Measurements from ENCODE around the gene TREM2.

Gene TREM2

DNA sequence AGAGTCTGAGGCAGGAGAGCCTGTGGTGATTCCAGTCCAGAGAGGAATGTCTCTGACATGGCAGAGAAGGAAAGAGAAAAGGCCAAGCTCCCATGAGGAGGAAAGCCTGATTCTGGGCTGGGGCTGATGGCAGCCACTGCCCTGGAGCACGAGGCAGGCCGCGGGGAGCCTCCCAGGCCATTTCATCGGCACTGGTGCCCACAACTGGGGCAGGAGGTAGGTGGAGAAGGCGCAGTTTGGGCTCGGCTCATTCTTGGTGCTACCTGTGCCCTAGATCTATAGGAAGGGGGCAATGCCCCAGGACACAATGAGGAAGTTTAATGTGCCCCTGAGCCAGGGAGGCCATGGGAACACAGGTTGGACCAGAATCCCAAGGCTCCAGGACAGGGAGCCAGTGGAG, 6.1 kb downstream of the TREM2 start:
- Histone ChIP-seq H3K4me3 (ENCODE audit: control insufficient read depth in 1 of 7, extremely low read depth in 1 of 7, insufficient read depth in 4 of 7, low read depth in 2 of 7, low read length in 6 of 7) (no peak overlapping the region), H3K9me3 (ENCODE audit: control extremely low read depth in 1 of 5, control insufficient read depth in 4 of 5, insufficient read depth in 2 of 5, low read depth in 1 of 5, low read length in 4 of 5) (no peaks in the 10 kb centered on the region), H3K27me3 (replicated peaks in 2 of 5; ENCODE audit: control insufficient read depth in 4 of 5, insufficient read depth in 5 of 5, low read length in 4 of 5) (no peaks in the 10 kb centered on the region), H3K27ac (ENCODE audit: insufficient read depth in 1 of 2, low read depth in 1 of 2, low read length in 2 of 2, poor library complexity in 1 of 2, severe bottlenecking in 2 of 2) (no peak overlapping the region), H3K36me3 (ENCODE audit: control insufficient read depth in 4 of 4, insufficient read depth in 4 of 4, low read length in 3 of 4) (no peaks in the 10 kb centered on the region), H3K4me1 (ENCODE audit: control extremely low read depth in 1 of 4, control insufficient read depth in 4 of 4, insufficient read depth in 4 of 4, low read length in 3 of 4) (peaks cover 0 to 8% (median 7%) of the 10 kb centered on the region in 4 experiments)
- ChIA-PET POLR2A (no interaction called here), CTCF (no interaction called here)
- no peak for DNase-seq
- 98% methylated on average over 6 of the region's 6 CpGs for WGBS (ENCODE audit: insufficient coverage)

DNA sequence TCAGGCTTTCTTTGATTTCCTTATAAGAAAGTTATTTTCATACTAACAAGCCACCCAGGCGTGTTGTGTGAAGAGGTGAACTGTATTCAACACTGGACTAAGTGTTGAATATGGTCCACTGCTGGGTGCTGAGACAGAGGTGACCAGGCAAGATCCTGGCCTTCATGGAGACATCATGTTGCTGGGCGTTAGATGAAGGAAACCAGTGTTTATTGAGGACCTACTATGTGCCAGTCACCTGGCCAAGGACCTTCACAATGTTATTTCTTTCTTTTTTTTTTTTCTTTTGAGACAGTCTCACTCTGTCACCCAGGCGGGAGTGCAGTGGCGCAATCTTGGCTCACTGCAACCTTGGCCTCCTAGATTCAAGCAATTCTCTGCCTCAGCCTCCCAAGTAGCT, 6.9 kb downstream of the TREM2 start:
- DNase-seq: no peak
- ChIA-PET CTCF (no interaction called here), POLR2A (no interaction called here)
- Histone ChIP-seq H3K9me3 (ENCODE audit: control extremely low read depth in 1 of 5, control insufficient read depth in 4 of 5, insufficient read depth in 2 of 5, low read depth in 1 of 5, low read length in 4 of 5) (no peaks in the 10 kb centered on the region), H3K4me3 (ENCODE audit: control insufficient read depth in 1 of 7, extremely low read depth in 1 of 7, insufficient read depth in 4 of 7, low read depth in 2 of 7, low read length in 6 of 7) (no peak overlapping the region), H3K27ac (ENCODE audit: insufficient read depth in 1 of 2, low read depth in 1 of 2, low read length in 2 of 2, poor library complexity in 1 of 2, severe bottlenecking in 2 of 2) (no peak overlapping the region), H3K27me3 (replicated peaks in 2 of 5; ENCODE audit: control insufficient read depth in 4 of 5, insufficient read depth in 5 of 5, low read length in 4 of 5) (no peaks in the 10 kb centered on the region), H3K36me3 (ENCODE audit: control insufficient read depth in 4 of 4, insufficient read depth in 4 of 4, low read length in 3 of 4) (no peaks in the 10 kb centered on the region), H3K4me1 (ENCODE audit: control extremely low read depth in 1 of 4, control insufficient read depth in 4 of 4, insufficient read depth in 4 of 4, low read length in 3 of 4) (peaks cover 0 to 8% (median 4%) of the 10 kb centered on the region in 4 experiments)
- 100% methylated on average over 3 of the region's 4 CpGs for WGBS (ENCODE audit: insufficient coverage)

DNA sequence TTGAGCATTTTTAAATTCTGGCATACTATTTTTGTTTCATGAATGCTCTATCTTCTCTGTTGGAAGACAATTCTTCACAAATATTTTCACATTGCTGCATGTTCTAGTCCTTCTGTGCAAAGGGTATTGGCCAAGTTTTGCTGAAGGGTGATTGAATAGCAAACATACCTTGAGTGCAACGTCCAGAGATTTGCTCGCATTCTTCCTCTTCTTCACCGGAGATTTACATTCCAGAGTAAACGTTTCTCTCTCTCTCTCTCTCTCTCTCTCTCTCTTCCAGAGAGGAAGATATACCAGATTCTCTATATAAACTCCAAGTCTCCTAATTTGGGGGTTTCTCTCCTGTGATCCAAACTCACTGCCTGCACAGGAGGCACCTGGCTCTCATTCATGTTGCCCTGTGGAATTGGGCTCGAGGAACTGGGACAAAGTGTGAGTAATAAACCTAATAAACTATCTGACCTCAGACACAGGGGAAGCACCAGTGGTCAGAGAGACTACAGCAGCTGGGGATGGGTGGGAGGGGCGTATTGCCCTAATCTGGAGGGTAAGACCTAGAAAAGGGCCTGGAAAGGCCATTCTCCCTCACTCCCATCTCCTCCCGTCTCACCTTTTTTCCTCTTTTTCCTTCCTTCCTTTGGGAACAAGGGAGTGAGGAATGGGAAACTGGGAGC, 7.6 kb downstream of the TREM2 start:
- ChIA-PET POLR2A (no interaction called here), CTCF (no interaction called here)
- peaks cover 0 to 8% (median 4%) of the 10 kb centered on the region in 4 experiments for H3K4me1 ChIP-seq (ENCODE audit: control extremely low read depth in 1 of 4, control insufficient read depth in 4 of 4, insufficient read depth in 4 of 4, low read length in 3 of 4)
- WGBS (ENCODE audit: insufficient coverage): 83% methylated on average over 1 of the region's 7 CpGs
- H3K27me3 ChIP-seq (replicated peaks in 2 of 5; ENCODE audit: control insufficient read depth in 4 of 5, insufficient read depth in 5 of 5, low read length in 4 of 5): no peaks in the 10 kb centered on the region
- no peak overlapping the region for H3K4me3 ChIP-seq (ENCODE audit: control insufficient read depth in 1 of 7, extremely low read depth in 1 of 7, insufficient read depth in 4 of 7, low read depth in 2 of 7, low read length in 6 of 7)
- H3K9me3 ChIP-seq (ENCODE audit: control extremely low read depth in 1 of 5, control insufficient read depth in 4 of 5, insufficient read depth in 2 of 5, low read depth in 1 of 5, low read length in 4 of 5): no peaks in the 10 kb centered on the region
- no peaks in the 10 kb centered on the region for H3K36me3 ChIP-seq (ENCODE audit: control insufficient read depth in 4 of 4, insufficient read depth in 4 of 4, low read length in 3 of 4)
- H3K27ac ChIP-seq (ENCODE audit: insufficient read depth in 1 of 2, low read depth in 1 of 2, low read length in 2 of 2, poor library complexity in 1 of 2, severe bottlenecking in 2 of 2): no peak overlapping the region
- no peak for DNase-seq

DNA sequence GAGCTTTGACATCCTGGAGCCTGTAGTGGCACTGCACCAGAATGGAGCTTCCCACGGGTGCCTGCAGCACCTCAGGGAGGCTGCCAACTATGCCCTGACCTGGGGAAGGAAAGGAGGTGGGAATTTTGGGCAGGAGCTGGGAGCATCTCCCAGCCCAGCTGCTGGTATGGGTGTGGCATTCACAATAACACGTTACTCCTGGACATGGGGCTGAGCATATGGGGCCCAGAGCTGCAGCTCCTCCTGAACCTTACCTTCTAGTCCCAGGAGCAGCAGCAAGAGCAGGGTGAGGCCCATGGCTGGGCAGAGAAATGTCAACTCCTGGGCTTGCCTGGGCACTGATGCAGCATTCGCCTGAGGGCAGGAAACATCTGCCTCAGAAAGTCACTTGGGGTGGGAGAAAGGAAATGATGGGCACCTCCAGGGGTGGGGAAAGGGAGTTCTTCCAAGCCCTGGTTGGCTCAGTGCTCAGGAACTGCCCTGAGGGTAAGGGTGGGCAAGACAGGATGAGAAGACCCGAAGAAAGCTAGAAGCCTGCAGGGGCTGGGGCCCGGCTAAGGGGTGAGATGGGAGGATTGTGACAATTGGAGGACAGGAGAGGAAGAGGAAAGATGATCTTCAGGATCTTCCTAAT, 8.8 kb downstream of the TREM2 start, which contains the start of gene TREML1:
TREML1 (minus strand) TSS at position 356 of the 634 bp plus-strand sequence; CDS start at position 297, 59 bp downstream.
- ChIA-PET CTCF (interaction anchor here (0.7 to 1.6 kb wide), 3 partner anchors 18 to 166 kb away, joined by 3 read pairs; no protein-coding TSS in a partner anchor), POLR2A (no interaction called here)
- H3K27me3 ChIP-seq (replicated peaks in 2 of 5; ENCODE audit: control insufficient read depth in 4 of 5, insufficient read depth in 5 of 5, low read length in 4 of 5): no peaks in the 10 kb centered on the region
- no peaks in the 10 kb centered on the region for H3K36me3 ChIP-seq (ENCODE audit: control insufficient read depth in 4 of 4, insufficient read depth in 4 of 4, low read length in 3 of 4)
- peak in 2 of 3 donors; percentile 10 to 12 for DNase-seq
- H3K4me3 ChIP-seq (ENCODE audit: control insufficient read depth in 1 of 7, extremely low read depth in 1 of 7, insufficient read depth in 4 of 7, low read depth in 2 of 7, low read length in 6 of 7): no peak within 1 kb of the TSS
- 49% methylated on average over 4 of the region's 5 CpGs for WGBS (ENCODE audit: insufficient coverage)
- H3K9me3 ChIP-seq (ENCODE audit: control extremely low read depth in 1 of 5, control insufficient read depth in 4 of 5, insufficient read depth in 2 of 5, low read depth in 1 of 5, low read length in 4 of 5): no peaks in the 10 kb centered on the region
- H3K4me1 ChIP-seq (ENCODE audit: control extremely low read depth in 1 of 4, control insufficient read depth in 4 of 4, insufficient read depth in 4 of 4, low read length in 3 of 4): peaks cover 0 to 8% (median 4%) of the 10 kb centered on the region in 4 experiments
- H3K27ac ChIP-seq (ENCODE audit: insufficient read depth in 1 of 2, low read depth in 1 of 2, low read length in 2 of 2, poor library complexity in 1 of 2, severe bottlenecking in 2 of 2): no peak within 1 kb of the TSS

DNA sequence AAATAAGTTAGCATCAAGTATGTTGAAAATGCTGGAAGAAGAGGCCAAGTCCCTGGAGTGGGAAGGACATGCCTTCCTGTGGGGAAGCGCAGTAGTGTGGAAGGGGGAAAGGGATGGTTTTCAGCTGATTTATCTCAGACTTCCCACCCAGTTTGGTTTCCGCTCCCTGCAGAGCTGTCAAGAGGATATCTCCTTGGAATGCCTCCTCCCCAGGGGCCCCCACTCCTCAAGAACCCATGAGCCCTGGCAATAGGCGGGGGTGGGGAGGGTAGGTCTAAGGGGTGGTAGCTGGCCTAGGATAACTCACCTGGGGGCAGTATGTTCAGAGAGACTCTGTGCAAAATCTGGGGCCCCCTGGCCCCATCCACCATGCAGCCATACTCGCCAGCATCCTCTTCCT, 9.5 kb downstream of the TREM2 start:
- H3K27me3 ChIP-seq (replicated peaks in 2 of 5; ENCODE audit: control insufficient read depth in 4 of 5, insufficient read depth in 5 of 5, low read length in 4 of 5): no peaks in the 10 kb centered on the region
- H3K27ac ChIP-seq (ENCODE audit: insufficient read depth in 1 of 2, low read depth in 1 of 2, low read length in 2 of 2, poor library complexity in 1 of 2, severe bottlenecking in 2 of 2): no peak overlapping the region
- no peaks in the 10 kb centered on the region for H3K36me3 ChIP-seq (ENCODE audit: control insufficient read depth in 4 of 4, insufficient read depth in 4 of 4, low read length in 3 of 4)
- peaks cover 0 to 8% (median 4%) of the 10 kb centered on the region in 4 experiments for H3K4me1 ChIP-seq (ENCODE audit: control extremely low read depth in 1 of 4, control insufficient read depth in 4 of 4, insufficient read depth in 4 of 4, low read length in 3 of 4)
- CTCF ChIA-PET: interaction anchor here (0.7 to 1.6 kb wide), 3 partner anchors 17 to 166 kb away, joined by 3 read pairs; no protein-coding TSS in a partner anchor
- POLR2A ChIA-PET: no interaction called here
- no peak for DNase-seq
- WGBS (ENCODE audit: insufficient coverage): 90% methylated on average over 1 of the region's 4 CpGs
- no peaks in the 10 kb centered on the region for H3K9me3 ChIP-seq (ENCODE audit: control extremely low read depth in 1 of 5, control insufficient read depth in 4 of 5, insufficient read depth in 2 of 5, low read depth in 1 of 5, low read length in 4 of 5)
- no peak overlapping the region for H3K4me3 ChIP-seq (ENCODE audit: control insufficient read depth in 1 of 7, extremely low read depth in 1 of 7, insufficient read depth in 4 of 7, low read depth in 2 of 7, low read length in 6 of 7)

DNA sequence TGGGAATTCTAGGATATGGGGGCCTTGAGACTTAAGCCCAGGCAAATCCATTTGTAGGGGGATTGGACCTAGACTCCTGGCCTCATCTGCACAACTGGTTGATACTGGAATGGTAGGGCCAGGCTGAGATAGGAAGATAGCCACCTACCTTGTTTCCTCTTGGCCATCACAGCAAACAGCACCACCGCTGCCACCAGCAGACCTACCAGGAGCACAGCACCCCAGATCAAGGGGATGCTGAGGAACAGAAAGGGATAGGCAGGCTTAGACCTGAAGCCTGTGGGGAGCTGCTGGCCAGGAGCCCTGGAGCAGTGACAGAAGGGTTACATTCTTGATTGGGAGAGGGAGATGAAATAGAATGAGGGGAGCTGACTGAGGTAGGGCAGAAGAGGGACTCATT, 12.2 kb downstream of the TREM2 start:
- H3K9me3 ChIP-seq (ENCODE audit: control extremely low read depth in 1 of 5, control insufficient read depth in 4 of 5, insufficient read depth in 2 of 5, low read depth in 1 of 5, low read length in 4 of 5): no peaks in the 10 kb centered on the region
- no peaks in the 10 kb centered on the region for H3K27me3 ChIP-seq (replicated peaks in 2 of 5; ENCODE audit: control insufficient read depth in 4 of 5, insufficient read depth in 5 of 5, low read length in 4 of 5)
- no peak overlapping the region for H3K4me3 ChIP-seq (ENCODE audit: control insufficient read depth in 1 of 7, extremely low read depth in 1 of 7, insufficient read depth in 4 of 7, low read depth in 2 of 7, low read length in 6 of 7)
- H3K36me3 ChIP-seq (ENCODE audit: control insufficient read depth in 4 of 4, insufficient read depth in 4 of 4, low read length in 3 of 4): no peaks in the 10 kb centered on the region
- no peak for DNase-seq
- ChIA-PET POLR2A (no interaction called here), CTCF (interaction anchor here (1.5 kb wide), 1 partner anchor 14 kb away, joined by 4 read pairs; no protein-coding TSS in a partner anchor)
- H3K27ac ChIP-seq (ENCODE audit: insufficient read depth in 1 of 2, low read depth in 1 of 2, low read length in 2 of 2, poor library complexity in 1 of 2, severe bottlenecking in 2 of 2): no peak overlapping the region
- H3K4me1 ChIP-seq (ENCODE audit: control extremely low read depth in 1 of 4, control insufficient read depth in 4 of 4, insufficient read depth in 4 of 4, low read length in 3 of 4): peaks cover 0 to 8% (median 4%) of the 10 kb centered on the region in 4 experiments
- 100% methylated on average over 1 of the region's 1 CpG for WGBS (ENCODE audit: insufficient coverage)

DNA sequence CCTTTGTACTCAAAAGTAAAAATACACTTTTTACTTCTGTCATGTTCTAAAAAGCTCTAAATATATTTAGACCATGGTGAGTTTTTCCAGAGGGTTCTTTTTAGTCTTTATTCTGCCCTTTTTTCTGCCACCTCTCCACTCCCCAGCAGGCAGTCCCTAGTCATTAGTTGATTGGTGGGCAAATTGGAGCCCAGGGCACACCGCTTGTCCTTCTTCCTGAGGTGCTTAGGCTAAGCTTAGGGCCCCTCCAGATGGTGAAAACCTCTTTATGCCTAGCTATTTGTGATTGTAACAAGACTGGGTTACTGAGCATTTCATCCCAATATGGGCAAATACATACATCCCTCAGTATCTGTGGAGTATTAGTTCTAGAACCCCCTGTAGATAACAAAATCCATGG, 15.0 kb downstream of the TREM2 start:
- WGBS (ENCODE audit: insufficient coverage): 100% methylated on average over 1 of the region's 1 CpG
- H3K9me3 ChIP-seq (ENCODE audit: control extremely low read depth in 1 of 5, control insufficient read depth in 4 of 5, insufficient read depth in 2 of 5, low read depth in 1 of 5, low read length in 4 of 5): peaks cover 0 to 3% (median 0%) of the 10 kb centered on the region in 5 experiments
- H3K4me1 ChIP-seq (ENCODE audit: control extremely low read depth in 1 of 4, control insufficient read depth in 4 of 4, insufficient read depth in 4 of 4, low read length in 3 of 4): no peaks in the 10 kb centered on the region
- no peak overlapping the region for H3K27ac ChIP-seq (ENCODE audit: insufficient read depth in 1 of 2, low read depth in 1 of 2, low read length in 2 of 2, poor library complexity in 1 of 2, severe bottlenecking in 2 of 2)
- H3K4me3 ChIP-seq (ENCODE audit: control insufficient read depth in 1 of 7, extremely low read depth in 1 of 7, insufficient read depth in 4 of 7, low read depth in 2 of 7, low read length in 6 of 7): no peak overlapping the region
- no peaks in the 10 kb centered on the region for H3K36me3 ChIP-seq (ENCODE audit: control insufficient read depth in 4 of 4, insufficient read depth in 4 of 4, low read length in 3 of 4)
- no peaks in the 10 kb centered on the region for H3K27me3 ChIP-seq (replicated peaks in 2 of 5; ENCODE audit: control insufficient read depth in 4 of 5, insufficient read depth in 5 of 5, low read length in 4 of 5)
- DNase-seq: no peak
- ChIA-PET POLR2A (no interaction called here), CTCF (no interaction called here)
